Measurements from ENCODE around the gene TCFL5.
"Not testable (repeated sequence)": the region's sequence is repeated elsewhere in the genome, so short reads cannot be mapped to it uniquely, and the experiment has no call there.

Gene TCFL5

GRCh38 chr20:62880147-62880934 lies 18.7 kb upstream of the TCFL5 start:
- DNase-seq (ENCODE audit: low read depth in 2 of 2), result no peak

GRCh38 chr20:62879275-62880146 lies 17.9 kb upstream of the TCFL5 start:
- no peak for DNase-seq (ENCODE audit: low read depth in 2 of 2)

- DNase-seq (ENCODE audit: low read depth in 2 of 2), result no peak
Measured at GRCh38 chr20:62878244-62879038, 16.8 kb upstream of the TCFL5 start.

- DNase-seq (ENCODE audit: low read depth in 2 of 2), result no peak
Measured at GRCh38 chr20:62876902-62877816, 15.5 kb upstream of the TCFL5 start.

GRCh38 chr20:62876501-62876901 lies 14.9 kb upstream of the TCFL5 start:
- no peak for DNase-seq (ENCODE audit: low read depth in 2 of 2)

- no peak for DNase-seq (ENCODE audit: low read depth in 2 of 2)
Measured at GRCh38 chr20:62875419-62876361, 14.1 kb upstream of the TCFL5 start.

- no peak for DNase-seq (ENCODE audit: low read depth in 2 of 2)
Measured at GRCh38 chr20:62874964-62875344, 13.3 kb upstream of the TCFL5 start.

- DNase-seq (ENCODE audit: low read depth in 2 of 2), result not testable (repeated sequence)
Measured at GRCh38 chr20:62873681-62874031, 12.0 kb upstream of the TCFL5 start.

GRCh38 chr20:62873280-62873679 lies 11.7 kb upstream of the TCFL5 start:
- DNase-seq (ENCODE audit: low read depth in 2 of 2), result no peak

- DNase-seq (ENCODE audit: low read depth in 2 of 2), result no peak
Measured at GRCh38 chr20:62872862-62873261, 11.2 kb upstream of the TCFL5 start.

GRCh38 chr20:62872184-62872847 lies 10.7 kb upstream of the TCFL5 start:
- no peak for DNase-seq (ENCODE audit: low read depth in 2 of 2)

- no peak for DNase-seq (ENCODE audit: low read depth in 2 of 2)
Measured at GRCh38 chr20:62864207-62864606, 2.6 kb upstream of the TCFL5 start.

- DNase-seq (ENCODE audit: low read depth in 2 of 2), result no peak
Measured at GRCh38 chr20:62860924-62861691, 514 bp downstream of the TCFL5 start.

- DNase-seq (ENCODE audit: low read depth in 2 of 2), result no peak
Measured at GRCh38 chr20:62860391-62860923, 1.2 kb downstream of the TCFL5 start.

GRCh38 chr20:62859721-62860120 lies 1.9 kb downstream of the TCFL5 start:
- no peak for DNase-seq (ENCODE audit: low read depth in 2 of 2)

GRCh38 chr20:62858058-62858830 lies 3.4 kb downstream of the TCFL5 start:
- DNase-seq (ENCODE audit: low read depth in 2 of 2), result no peak

- no peak for DNase-seq (ENCODE audit: low read depth in 2 of 2)
Measured at GRCh38 chr20:62856931-62857619, 4.5 kb downstream of the TCFL5 start.
